Coronary artery (tissue), 2 donors: ENCODE results near the gene MED9.

ENCODE experiments used
- DNase-seq: peaks from one replicate; pipeline ENCODE4 v3.0.0-alpha.2; 2017; ENCODE audit warnings: low spot score
- H3K27ac ChIP-seq, 2 donors: fragments of 200-600 bp; sonication (generic); one replicate each; pipeline ENCODE4 v1.5.1; 2016 to 2019
- H3K4me3 ChIP-seq: fragments of 200-600 bp; sonication (generic); 2 replicates; pipeline ENCODE4 v1.5.1; 2016; ENCODE audit warnings: mild to moderate bottlenecking, moderate library complexity
- CTCF ChIP-seq: fragments of 200-600 bp; sonication (generic); IDR thresholded peaks from one replicate; pipeline ENCODE4 v1.5.1; 2019; ENCODE audit warnings: antibody characterized with exemption

The MED9 gene

GRCh38 chr17:17505151-17505550 lies 28.4 kb downstream of the MED9 start:
- TF ChIP-seq CTCF = no peak
- H3K27ac ChIP-seq = no peak overlapping the region
- no peak for DNase-seq
- H3K4me3 ChIP-seq = no peak overlapping the region

- Histone ChIP-seq H3K4me3 (no peak overlapping the region), H3K27ac (no peak overlapping the region)
- no peak for DNase-seq
- TF ChIP-seq CTCF = no peak
Observed at GRCh38 chr17:17505610-17506171, 28.9 kb downstream of the MED9 start.

GRCh38 chr17:17506181-17506741 lies 29.5 kb downstream of the MED9 start:
- Histone ChIP-seq H3K4me3 (no peak overlapping the region), H3K27ac (peak overlapping the region in 1 of 2 donors; percentile 20)
- DNase-seq = no peak
- TF ChIP-seq CTCF = no peak

- no peak for TF ChIP-seq CTCF
- no peak for DNase-seq
- H3K27ac ChIP-seq = peak overlapping the region in 1 of 2 donors; percentile 20
- H3K4me3 ChIP-seq = no peak overlapping the region
Observed at GRCh38 chr17:17506893-17507464, 30.2 kb downstream of the MED9 start.

GRCh38 chr17:17507465-17508011 lies 30.7 kb downstream of the MED9 start:
- no peak overlapping the region for H3K27ac ChIP-seq
- no peak for TF ChIP-seq CTCF
- no peak for DNase-seq
- no peak overlapping the region for H3K4me3 ChIP-seq

- Histone ChIP-seq H3K27ac (no peak overlapping the region), H3K4me3 (no peak overlapping the region)
- DNase-seq = no peak
- TF ChIP-seq CTCF = no peak
Observed at GRCh38 chr17:17508019-17508535, 31.3 kb downstream of the MED9 start.
